MCF 10A (cell line): Measurements from ENCODE around the gene NEURL1B. TPM values are rescaled to one million over a fixed set of nuclear protein-coding genes. Genes with fewer than 3 reads are reported as not detected.

ENCODE experiments used
- BruUV-seq: library from RNA; stranded (reverse); fragments of 400-500 nt; replicated peaks from 2 replicates; lab custom pipeline; 2021; lab: Mats Ljungman, UMichigan
- CTCF ChIA-PET: fragments of 300-600 bp; sonication (Branson Sonifier 250); formaldehyde crosslinking; extraction: SDS; loops from one replicate; lab custom pipeline; 2021; ENCODE audit warnings: antibody characterized with exemption, inconsistent platforms; lab: Yijun Ruan, JAX
- POLR2A ChIA-PET: fragments of 300-600, 350-650 bp; sonication (Branson Sonifier 250); formaldehyde crosslinking; extraction: SDS; loops from one replicate; lab custom pipeline; 2020; ENCODE audit warnings: antibody characterized with exemption, inconsistent platforms; lab: Yijun Ruan, JAX
- DNase-seq: peaks from one replicate; pipeline ENCODE4 v3.0.0-alpha.2; 2018; ENCODE audit not compliant: unreplicated experiment
- H3K27ac Mint-ChIP-seq: one replicate; pipeline ENCODE4 v1.8.0; 2022; ENCODE audit warnings: mild to moderate bottlenecking, low read depth, mixed read lengths; ENCODE audit not compliant: unreplicated experiment
- H3K27me3 Mint-ChIP-seq: one replicate; pipeline ENCODE4 v1.8.0; 2022; ENCODE audit warnings: mixed read lengths; ENCODE audit not compliant: insufficient read depth, unreplicated experiment
- H3K36me3 Mint-ChIP-seq: one replicate; pipeline ENCODE4 v1.8.0; 2022; ENCODE audit warnings: mild to moderate bottlenecking, moderate library complexity, mixed read lengths; ENCODE audit not compliant: insufficient read depth, unreplicated experiment
- H3K4me1 Mint-ChIP-seq: one replicate; pipeline ENCODE4 v1.8.0; 2022; ENCODE audit warnings: mixed read lengths; ENCODE audit not compliant: insufficient read depth, unreplicated experiment
- H3K4me3 Mint-ChIP-seq: one replicate; pipeline ENCODE4 v1.8.0; 2022; ENCODE audit warnings: mild to moderate bottlenecking, moderate library complexity, mixed read lengths; ENCODE audit not compliant: unreplicated experiment
- H3K9me3 Mint-ChIP-seq: one replicate; pipeline ENCODE4 v1.8.0; 2022; ENCODE audit warnings: mixed read lengths; ENCODE audit not compliant: unreplicated experiment
- CTCF ChIP-seq: fragments of 200-600 bp; IDR thresholded peaks from one replicate; pipeline ENCODE4 v1.8.0; 2022; ENCODE audit warnings: antibody characterized with exemption, mild to moderate bottlenecking; ENCODE audit not compliant: unreplicated experiment
- intact Hi-C: fragments of 100-400 bp; cut with micrococcal nuclease; formaldehyde crosslinking; loops from 2 replicates; pipeline ENCODE4 v1.14.1; 2022
- total RNA-seq: library from RNA; stranded (reverse); gene quantifications from 2 replicates; pipeline ENCODE4 v1.2.3, GENCODE V29; 2022

The NEURL1B gene
- total RNA-seq, 1 experiment from 2014 or later, result 7.6 TPM

GRCh38 chr5:172721455-172722326 lies 80.6 kb downstream of the NEURL1B start:
- peaks cover 14% of the 10 kb centered on the region for H3K4me1 Mint-ChIP-seq
- no peaks in the 10 kb centered on the region for H3K36me3 Mint-ChIP-seq
- intact Hi-C loops, result no loop called here
- no peak overlapping the region for H3K27ac Mint-ChIP-seq
- no peak overlapping the region for H3K4me3 Mint-ChIP-seq
- H3K9me3 Mint-ChIP-seq, result no peaks in the 10 kb centered on the region
- DNase-seq, result no peak
- POLR2A ChIA-PET, result interaction anchor here (0.7 to 3.9 kb wide), 3 partner anchors 49 to 189 kb away, joined by 3 to 16 read pairs (median 3); partner anchors contain the start of gene DUSP1
- H3K27me3 Mint-ChIP-seq, result no peaks in the 10 kb centered on the region
- TF ChIP-seq CTCF, result no peak
- BruUV-seq, result no TSS peak
- CTCF ChIA-PET, result interaction anchor here (1.5 to 4.6 kb wide), 3 partner anchors 13 to 210 kb away, joined by 5 to 31 read pairs (median 7); no protein-coding TSS in a partner anchor

GRCh38 chr5:172722327-172722815 lies 81.3 kb downstream of the NEURL1B start:
- POLR2A ChIA-PET, result interaction anchor here (0.8 to 3.9 kb wide), 5 partner anchors 11 to 732 kb away, joined by 3 to 16 read pairs (median 3); partner anchors contain the start of gene DUSP1
- intact Hi-C loops, result no loop called here
- H3K27ac Mint-ChIP-seq, result no peak overlapping the region
- no peaks in the 10 kb centered on the region for H3K27me3 Mint-ChIP-seq
- no peak for DNase-seq
- peaks cover 7% of the 10 kb centered on the region for H3K4me1 Mint-ChIP-seq
- no peak for TF ChIP-seq CTCF
- H3K36me3 Mint-ChIP-seq, result no peaks in the 10 kb centered on the region
- CTCF ChIA-PET, result interaction anchor here (1.6 to 4.6 kb wide), 3 partner anchors 9 to 210 kb away, joined by 7 to 33 read pairs (median 31); no protein-coding TSS in a partner anchor
- no TSS peak for BruUV-seq
- no peak overlapping the region for H3K4me3 Mint-ChIP-seq
- no peaks in the 10 kb centered on the region for H3K9me3 Mint-ChIP-seq

GRCh38 chr5:172723508-172723907 lies 82.4 kb downstream of the NEURL1B start:
- no TSS peak for BruUV-seq
- Mint-ChIP-seq H3K4me3 (no peak overlapping the region), H3K4me1 (peaks cover 5% of the 10 kb centered on the region), H3K36me3 (no peaks in the 10 kb centered on the region), H3K27me3 (no peaks in the 10 kb centered on the region), H3K27ac (no peak overlapping the region), H3K9me3 (no peaks in the 10 kb centered on the region)
- no peak for TF ChIP-seq CTCF
- POLR2A ChIA-PET, result interaction anchor here (0.5 to 3.9 kb wide), 8 partner anchors 8 to 217 kb away, joined by 3 to 16 read pairs (median 3); partner anchors contain the start of gene DUSP1
- DNase-seq, result no peak
- CTCF ChIA-PET, result interaction anchor here (1.2 to 4.6 kb wide), 4 partner anchors 10 to 208 kb away, joined by 3 to 33 read pairs (median 20); no protein-coding TSS in a partner anchor
- intact Hi-C loops, result no loop called here
